H1 (cell line): ENCODE data around the gene KCNS3. TPM values are rescaled to one million over a fixed set of nuclear protein-coding genes. Genes with fewer than 3 reads are reported as not detected.

ENCODE experiments used
- CTCF ChIA-PET: fragments of 300-600 bp; sonication (Branson Sonifier 250); formaldehyde crosslinking; loops from one replicate; lab custom pipeline; 2021; ENCODE audit not compliant: partially characterized antibody; lab: Charles Lee
- POLR2A ChIA-PET: fragments of 300-600 bp; sonication (Branson Sonifier 250); formaldehyde crosslinking; loops from one replicate; lab custom pipeline; 2021; ENCODE audit warnings: inconsistent platforms; ENCODE audit not compliant: partially characterized antibody; lab: Charles Lee
- DNase-seq, 2 experiments: peaks; one replicate each; pipeline versions ENCODE4 v3.0.0 to v3.0.0-alpha.2; 2010 to 2022; ENCODE audit warnings: low spot score in 2 of 2, low read depth in 1 of 2, mixed read lengths in 1 of 2
- FAIRE-seq: peaks from 2 replicates; lab custom pipeline; 2011; peaks lifted over from hg19 to GRCh38; lab: Jason Lieb, UNC
- H2AFZ ChIP-seq: 2 replicates; pipeline ENCODE4 v1.8.1; 2012; ENCODE audit warnings: low read length, inconsistent platforms
- H2AK5ac ChIP-seq: 2 replicates; pipeline ENCODE4 v1.6.1; 2013; ENCODE audit warnings: low read depth, low read length
- H2BK120ac ChIP-seq: replicated peaks from 2 replicates; pipeline ENCODE3; 2013; ENCODE audit warnings: low read depth, low read length, inconsistent platforms
- H2BK12ac ChIP-seq: 2 replicates; pipeline ENCODE4 v1.6.1; 2013; ENCODE audit warnings: low read depth, low read length
- H2BK15ac ChIP-seq: 2 replicates; pipeline ENCODE4 v1.6.1; 2013; ENCODE audit warnings: low read length
- H2BK20ac ChIP-seq: 2 replicates; pipeline ENCODE4 v1.6.1; 2013; ENCODE audit warnings: low read length
- H2BK5ac ChIP-seq: 2 replicates; pipeline ENCODE4 v1.6.1; 2013; ENCODE audit warnings: low read depth, low read length
- H3K14ac ChIP-seq: 2 replicates; pipeline ENCODE4 v1.6.1; 2013; ENCODE audit warnings: inconsistent platforms; ENCODE audit not compliant: insufficient read length
- H3K18ac ChIP-seq: 2 replicates; pipeline ENCODE4 v1.6.1; 2013; ENCODE audit warnings: low read length; ENCODE audit errors: extremely low read depth
- H3K23ac ChIP-seq: 2 replicates; pipeline ENCODE4 v1.6.1; 2013; ENCODE audit warnings: inconsistent platforms; ENCODE audit not compliant: insufficient read length
- H3K23me2 ChIP-seq: 2 replicates; pipeline ENCODE4 v1.6.1; 2013; ENCODE audit warnings: low read depth, low read length
- H3K27ac ChIP-seq: 2 replicates; pipeline ENCODE4 v1.6.1; 2011; ENCODE audit warnings: low read depth, low read length, inconsistent platforms
- H3K27me3 ChIP-seq, 4 experiments: replicated peaks in 1 of 4; 1 replicate in 1 of 4; 2 replicates in 3 of 4; pipeline versions ENCODE4 v1.6.1 to v1.8.1; 2011 to 2013; ENCODE audit warnings: low read length in 3 of 4, mild to moderate bottlenecking in 3 of 4, inconsistent platforms in 2 of 4, mixed read lengths in 2 of 4, moderate library complexity in 1 of 4; ENCODE audit not compliant: control insufficient read depth in 3 of 4, insufficient read depth in 3 of 4; ENCODE audit errors: extremely low read depth in 1 of 4
- H3K36me3 ChIP-seq, 4 experiments: 2 replicates each; pipeline versions ENCODE4 v1.6.1 to v1.8.1; 2011 to 2013; ENCODE audit warnings: mild to moderate bottlenecking in 4 of 4, low read length in 3 of 4, moderate library complexity in 2 of 4, control low read depth in 1 of 4, inconsistent platforms in 1 of 4; ENCODE audit not compliant: insufficient read depth in 4 of 4, control insufficient read depth in 2 of 4
- H3K4ac ChIP-seq: replicated peaks from 2 replicates; pipeline ENCODE3; 2013; ENCODE audit warnings: low read length, low read depth, mixed read lengths, inconsistent platforms; ENCODE audit not compliant: insufficient read length
- H3K4me1 ChIP-seq, 4 experiments: replicated peaks in 1 of 4; 1 replicate in 1 of 4; 2 replicates in 3 of 4; pipeline versions ENCODE4 v1.6.1 to v1.8.1; 2011 to 2013; ENCODE audit warnings: low read length in 3 of 4, inconsistent platforms in 2 of 4, mixed read lengths in 1 of 4; ENCODE audit not compliant: insufficient read depth in 4 of 4, control insufficient read depth in 3 of 4
- H3K4me2 ChIP-seq, 2 experiments: 2 replicates each; pipeline versions ENCODE4 v1.6.1 to v1.8.1; 2011 to 2013; ENCODE audit warnings: low read depth in 2 of 2, low read length in 2 of 2, control low read depth in 1 of 2, inconsistent platforms in 1 of 2, mild to moderate bottlenecking in 1 of 2; ENCODE audit not compliant: insufficient read depth in 1 of 2
- H3K4me3 ChIP-seq, 4 experiments: fragments of 200-600, 300-600 bp in 1 of 4; sonication (generic), shearing (Covaris generic), sonication (Bioruptor Twin) in 1 of 4; 2 replicates each; pipeline versions ENCODE4 v1.5.1 to v1.8.1; 2011 to 2016; ENCODE audit warnings: low read length in 4 of 4, low read depth in 3 of 4, control low read depth in 2 of 4, inconsistent platforms in 2 of 4, mild to moderate bottlenecking in 2 of 4, mixed read lengths in 1 of 4, moderate library complexity in 1 of 4; ENCODE audit not compliant: insufficient read depth in 2 of 4; ENCODE audit errors: extremely low read depth in 1 of 4
- H3K56ac ChIP-seq: replicated peaks from 2 replicates; pipeline ENCODE3; 2013; ENCODE audit warnings: low read depth, mild to moderate bottlenecking, mixed read lengths, low read length, inconsistent platforms; ENCODE audit not compliant: insufficient read length
- H3K79me1 ChIP-seq: 2 replicates; pipeline ENCODE4 v1.6.1; 2013; ENCODE audit warnings: low read depth, low read length, control low read depth
- H3K79me2 ChIP-seq, 2 experiments: 2 replicates each; pipeline versions ENCODE4 v1.6.1 to v1.8.1; 2012 to 2013; ENCODE audit warnings: low read length in 2 of 2, mild to moderate bottlenecking in 2 of 2, inconsistent platforms in 1 of 2; ENCODE audit not compliant: insufficient read depth in 2 of 2, control insufficient read depth in 1 of 2
- H3K9ac ChIP-seq, 4 experiments: replicated peaks in 1 of 4; 1 replicate in 1 of 4; 2 replicates in 3 of 4; pipeline versions ENCODE4 v1.6.1 to v1.8.1; 2011 to 2013; ENCODE audit warnings: low read depth in 3 of 4, low read length in 3 of 4, control low read depth in 2 of 4, mild to moderate bottlenecking in 2 of 4, moderate library complexity in 2 of 4, inconsistent platforms in 1 of 4; ENCODE audit errors: extremely low read depth in 1 of 4
- H3K9me3 ChIP-seq, 2 experiments: 2 replicates each; pipeline versions ENCODE4 v1.6.1 to v1.8.1; 2012 to 2013; ENCODE audit warnings: mild to moderate bottlenecking in 2 of 2, moderate library complexity in 2 of 2, control low read depth in 1 of 2, inconsistent platforms in 1 of 2, low read depth in 1 of 2, low read length in 1 of 2, mixed read lengths in 1 of 2; ENCODE audit not compliant: insufficient read depth in 2 of 2
- H4K20me1 ChIP-seq, 2 experiments: replicated peaks in 1 of 2; 2 replicates each; pipeline versions ENCODE3 to v1.8.1; 2011 to 2013; ENCODE audit warnings: inconsistent platforms in 2 of 2, low read length in 2 of 2, mild to moderate bottlenecking in 1 of 2; ENCODE audit not compliant: insufficient read depth in 2 of 2, control insufficient read depth in 1 of 2
- H4K5ac ChIP-seq: 2 replicates; pipeline ENCODE4 v1.6.1; 2013; ENCODE audit warnings: low read length, low read depth, mixed read lengths, inconsistent platforms; ENCODE audit not compliant: insufficient read length
- H4K8ac ChIP-seq: 2 replicates; pipeline ENCODE4 v1.8.0; 2013; ENCODE audit warnings: mild to moderate bottlenecking, moderate library complexity, low read length, inconsistent platforms; ENCODE audit not compliant: insufficient read depth; ENCODE audit errors: extremely low read depth
- H4K91ac ChIP-seq: replicated peaks from 2 replicates; pipeline ENCODE3; 2013; ENCODE audit warnings: low read length, mixed read lengths, inconsistent platforms; ENCODE audit not compliant: insufficient read length
- WGBS, 2 experiments: shearing (Covaris generic) in 1 of 2; methylation state at CpG; one replicate each; pipeline versions ENCODE4 v1.1.6 to v1.1.7; 2013 to 2015; ENCODE audit warnings: low lambda C conversion rate in 2 of 2, mixed read lengths in 2 of 2, inconsistent platforms in 1 of 2, low coverage in 1 of 2, missing lambda C conversion rate in 1 of 2; ENCODE audit not compliant: insufficient replicate concordance in 2 of 2, insufficient coverage in 1 of 2, insufficient read length in 1 of 2; ENCODE audit errors: extremely low coverage in 1 of 2, missing lambda C conversion rate in 1 of 2; 5-methylcytosine and 5-hydroxymethylcytosine counted together
- polyA plus RNA-seq, 7 experiments: library from polyadenylated mRNA; depleted of rRNA in 3 of 7; stranded (reverse) in 5 of 7; unstranded in 2 of 7; fragments of >200 nt in 5 of 7; fragments of 200-250 nt in 2 of 7; gene quantifications; 1 replicate in 5 of 7; 2 replicates in 1 of 7; 4 replicates in 1 of 7; pipeline versions ENCODE4 v1.2.1 to v1.2.3, GENCODE V29; 2011 to 2013; ENCODE audit warnings: missing spikeins in 2 of 7, mixed read lengths in 2 of 7
- total RNA-seq: library from RNA; stranded (reverse); fragmentation: NEBNext Ultra II Directional; extraction: Animal tissue kit (Norgen Biotek cat#: 25700); gene quantifications from 2 replicates; pipeline ENCODE4 v1.2.1, GENCODE V29; 2021

The KCNS3 gene
- total and polyA plus RNA-seq, 2 of the 8 experiments (the other 6 are each of a cell fraction or from before 2014, with no cell fraction given), result 22.7 to 23.0 TPM

DNA sequence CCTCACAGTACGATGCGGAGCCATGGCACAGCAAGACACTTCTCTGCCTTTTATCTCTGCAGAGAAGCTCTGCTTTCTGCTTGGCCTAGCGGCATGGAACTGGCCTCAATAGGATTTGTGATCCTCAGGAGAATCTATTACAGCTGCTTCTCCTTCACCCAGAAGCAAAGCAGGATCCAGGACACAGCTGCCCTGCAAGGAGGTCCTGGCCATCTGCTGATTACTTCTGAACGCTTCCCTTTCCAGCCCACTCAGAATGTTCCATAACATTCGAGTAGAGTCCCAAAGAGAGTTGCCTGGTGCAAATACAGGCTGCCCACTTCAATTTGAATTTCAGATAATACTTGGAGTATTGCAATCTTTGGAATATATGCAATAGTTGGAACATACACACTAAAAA, 29.2 kb upstream of the KCNS3 start:
- Histone ChIP-seq H3K56ac (no peak overlapping the region), H4K91ac (no peak overlapping the region), H3K4me1 (no peaks in the 10 kb centered on the region), H3K36me3 (no peaks in the 10 kb centered on the region), H3K27me3 (no peaks in the 10 kb centered on the region), H3K4me2 (no peak overlapping the region), H4K20me1 (no peaks in the 10 kb centered on the region), H3K79me1 (no peaks in the 10 kb centered on the region), H3K18ac (no peak overlapping the region), H3K9ac (no peak overlapping the region), H3K23ac (no peak overlapping the region), H3K9me3 (no peaks in the 10 kb centered on the region), H3K4me3 (no peak overlapping the region), H2AK5ac (no peak overlapping the region), H2BK12ac (no peak overlapping the region), H3K14ac (no peak overlapping the region), H2BK5ac (no peak overlapping the region), H3K23me2 (no peaks in the 10 kb centered on the region), H3K79me2 (no peaks in the 10 kb centered on the region), H4K5ac (no peak overlapping the region), H2BK120ac (no peak overlapping the region), H4K8ac (no peak overlapping the region), H3K4ac (no peak overlapping the region), H2AFZ (peak overlapping the region; percentile 50; the same call in 1 of the 2 replicates), H3K27ac (no peak overlapping the region), H2BK20ac (no peak overlapping the region), H2BK15ac (no peak overlapping the region)
- no peak for DNase-seq
- no peak for FAIRE-seq
- POLR2A ChIA-PET, result no interaction called here
- 91% methylated on average over 5 of the region's 5 CpGs; no CpG with 5 or more reads in 1 of the 2 experiments for WGBS, 2 experiments
- CTCF ChIA-PET, result interaction anchor here (0.6 to 8.2 kb wide), 18 partner anchors 10 to 530 kb away, joined by 3 to 76 read pairs (median 4); no protein-coding TSS in a partner anchor
